Ureter (tissue), 1 donor: ENCODE measurements around the gene OVOL2. TPM values are rescaled to one million over a fixed set of nuclear protein-coding genes. Genes with fewer than 3 reads are reported as not detected.
"Not testable (repeated sequence)": the region's sequence is repeated elsewhere in the genome, so short reads cannot be mapped to it uniquely, and the experiment has no call there.

Experiments
- DNase-seq: peaks from one replicate; pipeline ENCODE4 v3.0.0-alpha.2; 2020; ENCODE audit warnings: low spot score
- total RNA-seq: library from RNA; stranded (reverse); gene quantifications from one replicate; pipeline ENCODE4 v1.2.4, GENCODE V29; 2023
- donor health status: DM: yes; HTN: yes; CAD: no.

Gene OVOL2
- total RNA-seq, 1 donor from 2014 or later: 16.2 TPM

DNA sequence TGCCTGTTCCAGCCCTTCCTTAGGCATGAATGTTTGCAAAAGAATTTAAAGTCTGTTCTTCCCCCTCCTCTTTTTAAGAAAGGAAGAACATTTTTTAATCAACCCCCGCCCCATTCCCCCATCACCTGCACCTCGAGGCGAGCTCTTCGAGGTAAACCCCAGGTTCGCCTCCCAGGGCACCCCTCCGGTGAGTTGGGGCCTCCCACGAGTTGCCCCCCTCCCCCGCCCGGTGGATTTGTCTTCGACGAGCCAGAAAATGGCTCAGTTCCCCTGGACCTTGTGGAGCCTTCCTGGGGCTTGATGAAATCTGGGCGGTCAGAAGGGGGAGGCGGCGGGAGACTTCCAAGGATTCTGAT lies 256 bp upstream of the OVOL2 start:
- DNase-seq: no peak

DNA sequence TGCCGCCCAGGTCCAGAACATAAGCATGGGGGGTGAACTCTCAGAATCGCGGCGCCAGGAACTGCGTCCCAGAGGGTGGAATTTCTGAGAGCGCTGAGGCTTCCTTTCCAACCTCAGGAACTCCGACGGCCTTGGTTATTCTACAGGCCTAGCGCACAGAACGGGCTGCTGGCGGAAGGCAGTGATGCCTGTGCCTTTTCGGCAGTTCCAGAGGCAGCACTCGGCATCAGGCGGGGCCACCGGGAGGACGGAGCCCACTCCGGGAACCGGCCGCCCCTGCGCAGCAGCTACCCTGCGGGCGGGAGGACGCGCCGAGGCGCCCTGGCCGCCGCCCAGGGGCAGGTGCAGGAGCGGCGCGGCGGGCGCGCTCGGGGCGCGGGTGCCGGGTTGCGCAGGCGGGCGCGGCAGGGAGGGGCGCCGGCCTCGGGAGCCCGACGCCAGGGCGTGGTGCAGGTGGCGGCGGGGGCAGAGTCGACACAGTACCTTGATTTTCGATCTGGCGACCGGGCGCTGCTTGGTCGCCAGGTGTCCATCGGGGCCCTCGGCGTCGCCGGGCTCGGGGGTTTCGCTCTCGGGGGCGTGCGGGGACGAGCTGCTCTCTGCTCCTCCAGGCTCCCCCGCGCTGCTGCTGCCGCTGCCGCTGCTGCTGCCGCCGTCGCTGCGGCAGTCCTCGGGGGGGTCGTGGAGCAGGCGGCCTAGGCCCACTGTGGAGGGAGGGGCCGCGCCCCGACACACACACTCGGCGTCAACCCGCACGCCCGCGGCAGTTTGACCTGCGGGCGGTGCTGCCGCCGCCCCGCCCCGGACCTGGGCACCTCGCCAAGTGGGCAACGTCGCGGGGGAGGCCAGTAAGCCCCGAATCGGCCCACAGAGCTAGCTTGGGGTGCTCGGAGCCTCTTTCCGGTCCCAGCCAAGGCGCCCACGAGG lies 1.3 kb downstream of the OVOL2 start:
- DNase-seq: no peak

DNA sequence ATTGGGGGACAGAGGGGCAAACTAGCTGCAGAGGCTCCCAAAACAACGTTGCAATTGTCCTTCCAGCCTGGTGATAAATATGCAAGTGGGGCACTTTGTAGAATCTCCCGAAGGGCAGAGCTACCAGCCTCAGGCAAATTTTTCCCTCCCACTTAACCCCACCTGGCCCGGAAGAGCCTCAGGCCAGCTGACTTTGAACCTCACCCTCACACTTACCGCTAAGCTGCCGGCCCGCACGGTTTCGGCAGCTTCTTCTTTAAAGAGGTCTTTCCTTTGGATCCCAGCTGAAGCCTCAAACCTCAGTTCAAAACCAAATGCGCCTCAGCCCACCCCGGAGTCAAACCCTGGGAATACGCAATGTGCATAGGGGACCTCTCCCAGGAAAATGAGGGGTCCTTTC lies 2.5 kb downstream of the OVOL2 start:
- no peak for DNase-seq

DNA sequence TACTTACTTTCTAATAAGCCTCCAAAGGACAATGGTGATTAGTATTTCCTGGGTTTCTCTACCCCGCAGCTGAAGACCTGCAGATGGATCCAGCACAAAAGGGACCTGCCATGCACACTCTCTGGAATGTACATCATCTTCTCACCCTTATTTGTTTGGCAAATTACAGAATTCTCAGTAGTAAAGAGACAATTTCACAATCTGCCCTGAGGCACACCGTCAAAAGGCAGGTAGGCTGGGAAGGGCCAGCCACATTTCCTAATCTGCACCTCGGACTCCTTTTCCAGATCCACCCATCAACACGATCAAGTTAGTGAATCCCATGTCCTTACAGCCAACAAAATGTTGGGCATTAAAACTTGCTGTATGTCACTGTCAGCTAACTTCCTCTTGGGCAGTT lies 4.9 kb downstream of the OVOL2 start:
- no peak for DNase-seq

DNA sequence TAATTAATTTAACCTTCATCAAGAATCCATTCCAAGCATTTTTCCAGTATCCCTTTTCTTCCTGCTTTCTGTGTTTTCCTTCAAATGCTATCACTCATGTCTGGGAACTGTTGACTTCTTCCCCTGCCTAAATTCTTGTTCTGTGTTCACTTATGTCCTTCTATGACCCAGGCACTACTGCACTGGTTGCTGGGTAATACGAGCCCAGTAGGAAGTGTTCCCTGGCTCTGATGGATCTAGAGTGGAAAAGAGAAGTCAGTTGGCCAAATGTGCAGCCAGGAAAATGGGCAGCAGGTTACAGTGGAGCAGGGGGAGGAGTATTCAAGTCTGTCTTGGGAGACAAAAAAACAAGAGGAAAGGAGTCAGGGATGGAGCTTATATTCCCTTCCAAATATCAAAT lies 7.1 kb downstream of the OVOL2 start:
- DNase-seq: no peak

DNA sequence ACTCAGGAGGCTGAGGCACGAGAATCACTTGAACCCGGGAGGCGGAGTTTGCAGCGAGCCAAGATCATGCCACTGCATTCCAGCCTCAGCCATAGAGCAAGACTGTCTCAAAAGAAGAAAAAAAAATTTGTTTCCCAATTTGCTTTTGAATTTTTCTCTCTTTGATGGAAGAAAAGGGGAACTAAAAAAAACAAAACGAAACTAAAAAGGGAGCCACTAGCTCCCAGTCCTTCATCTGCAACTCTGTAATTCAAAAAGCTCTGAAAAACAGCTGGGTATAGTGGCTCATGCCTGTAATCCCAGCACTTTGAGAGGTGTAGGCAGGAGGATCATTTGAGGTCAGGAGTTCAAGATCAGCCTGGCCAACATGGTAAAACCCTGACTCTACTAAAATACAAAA lies 9.5 kb downstream of the OVOL2 start:
- no peak for DNase-seq

DNA sequence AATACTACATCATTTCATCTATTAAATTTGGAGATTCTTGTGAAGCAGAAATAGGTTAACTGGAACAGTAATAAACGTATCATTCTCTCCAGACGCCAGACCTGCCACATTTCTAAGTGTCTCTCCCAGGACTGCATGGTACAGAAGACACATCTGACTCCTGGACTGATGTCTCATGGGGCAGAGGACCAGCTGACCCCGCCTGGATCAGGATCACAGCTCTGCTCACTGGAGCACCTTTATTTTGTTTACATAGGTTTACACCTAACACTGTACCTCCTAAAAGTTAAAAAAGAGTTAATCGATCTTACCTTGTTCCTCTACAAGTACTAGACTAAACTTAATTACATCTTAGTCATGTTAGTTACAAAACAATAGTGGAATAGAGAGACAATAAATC lies 11.2 kb downstream of the OVOL2 start:
- no peak for DNase-seq

DNA sequence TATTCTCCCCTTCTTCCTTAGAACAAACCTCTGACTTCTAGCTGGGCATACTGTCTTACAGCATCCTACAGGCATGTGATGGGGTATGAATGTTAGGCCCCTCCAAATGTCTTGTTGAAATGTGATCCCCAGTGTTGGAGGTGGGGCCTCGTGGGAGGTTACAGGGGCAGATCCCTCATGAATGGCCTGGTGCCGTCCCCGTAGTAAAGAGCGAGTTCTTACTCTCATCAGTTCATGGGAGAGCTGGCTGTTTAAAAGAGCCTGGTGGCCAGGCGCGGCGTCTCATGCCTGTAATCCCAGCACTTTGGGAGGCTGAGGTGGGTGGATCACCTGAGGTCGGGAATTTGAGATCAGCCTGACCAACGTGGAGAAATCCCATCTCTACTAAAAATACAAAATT lies 15.5 kb downstream of the OVOL2 start:
- no peak for DNase-seq

DNA sequence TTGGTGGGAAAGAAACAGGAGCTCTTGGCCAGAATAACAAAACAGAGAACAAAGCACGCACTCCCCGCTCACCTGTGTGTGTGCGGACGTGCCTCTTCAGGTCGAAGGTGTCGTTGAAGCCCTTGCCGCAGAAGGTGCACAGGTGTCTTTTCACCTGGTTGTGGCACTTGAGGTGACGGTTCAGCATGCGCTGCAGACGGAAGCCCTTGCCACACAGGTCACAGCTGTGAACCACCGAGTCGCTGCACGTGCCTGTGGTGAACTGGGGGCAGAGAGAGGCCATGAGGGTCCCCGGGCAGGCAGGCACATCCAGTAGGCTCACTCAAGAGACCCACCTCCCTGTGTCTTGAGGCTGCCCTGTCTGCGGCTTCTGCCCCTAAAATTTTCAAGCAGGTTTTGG lies 16.3 kb downstream of the OVOL2 start:
- DNase-seq: no peak

DNA sequence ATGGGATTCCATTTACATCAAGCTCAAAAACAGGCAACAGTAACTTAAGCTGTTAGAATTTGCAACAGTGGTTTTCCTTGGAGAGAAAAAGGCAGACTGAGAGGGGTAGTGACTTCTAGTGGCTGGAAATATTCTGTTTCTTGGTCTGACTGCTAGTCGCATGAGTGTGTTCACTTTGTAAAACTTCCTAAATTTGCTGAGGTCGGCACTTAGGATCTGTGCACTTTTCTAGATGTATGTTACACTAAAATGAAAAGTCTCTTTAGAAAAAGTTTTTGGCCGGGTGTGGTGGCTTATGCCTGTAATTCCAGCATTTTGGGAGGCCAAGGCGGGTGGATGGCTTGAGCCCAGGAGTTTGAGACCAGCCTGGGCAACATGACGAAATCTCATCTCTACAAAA lies 18.7 kb downstream of the OVOL2 start:
- DNase-seq: no peak

DNA sequence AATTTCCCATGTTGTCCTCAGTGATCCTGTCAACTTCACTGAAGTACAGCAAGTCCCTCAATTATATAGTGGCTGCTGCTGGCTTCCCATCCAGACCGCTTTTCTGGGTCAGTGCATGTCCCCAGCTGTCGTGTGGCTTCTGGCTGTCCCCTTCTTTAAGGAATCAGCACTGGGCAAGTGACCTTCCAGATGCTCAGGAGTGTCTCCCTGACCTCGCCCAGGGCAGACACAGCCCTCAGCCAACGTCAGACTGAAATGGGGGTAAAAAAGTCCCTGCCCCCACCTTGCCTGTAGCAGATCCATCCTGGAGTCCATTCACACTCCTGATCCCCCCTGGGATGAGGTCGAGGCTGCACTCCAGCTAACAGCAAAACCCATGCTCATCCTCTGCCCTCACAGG lies 23.7 kb downstream of the OVOL2 start:
- no peak for DNase-seq

DNA sequence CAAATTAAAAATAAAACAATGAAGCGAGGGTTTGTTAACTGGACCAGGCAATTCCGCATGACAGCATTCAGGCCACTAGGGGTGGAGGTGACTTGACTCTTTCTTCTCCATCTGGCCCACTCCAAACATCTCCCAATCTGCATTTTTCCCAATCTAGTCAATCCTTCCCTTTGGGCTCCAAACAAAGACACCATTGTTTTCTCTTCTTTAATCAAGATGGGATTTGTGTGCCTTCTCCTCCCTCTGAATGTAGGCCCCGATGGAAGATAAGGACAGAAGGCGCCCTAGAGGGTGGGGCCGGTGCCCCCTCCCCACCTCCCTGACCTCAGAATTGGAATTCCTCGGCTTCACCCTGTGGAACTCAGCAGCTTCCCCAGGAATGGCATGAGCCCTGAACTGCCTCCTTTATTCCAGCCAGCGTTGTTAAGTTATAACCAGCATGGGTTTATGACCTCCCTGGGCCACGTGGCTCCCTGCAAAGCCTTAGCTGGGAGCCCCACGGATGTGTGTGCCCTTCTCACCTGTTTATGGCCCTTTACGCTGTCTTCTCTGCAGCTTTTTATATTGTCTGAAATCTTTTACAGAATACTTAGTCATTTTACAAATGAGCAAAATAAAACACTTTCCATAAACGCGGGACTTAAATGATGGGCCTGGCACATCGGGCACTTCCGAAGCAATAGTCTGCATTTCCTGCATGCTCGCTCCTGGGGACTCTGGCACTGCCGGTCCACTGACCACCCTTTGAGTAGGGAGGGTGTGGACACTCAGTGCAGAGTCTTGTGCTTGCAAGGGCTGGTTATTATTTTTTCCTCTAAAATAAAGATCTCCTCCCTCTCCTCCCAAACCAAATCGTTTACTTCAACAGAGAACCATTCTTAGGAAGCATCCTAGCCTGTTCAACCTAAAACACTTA lies 24.5 kb downstream of the OVOL2 start:
- no peak for DNase-seq

DNA sequence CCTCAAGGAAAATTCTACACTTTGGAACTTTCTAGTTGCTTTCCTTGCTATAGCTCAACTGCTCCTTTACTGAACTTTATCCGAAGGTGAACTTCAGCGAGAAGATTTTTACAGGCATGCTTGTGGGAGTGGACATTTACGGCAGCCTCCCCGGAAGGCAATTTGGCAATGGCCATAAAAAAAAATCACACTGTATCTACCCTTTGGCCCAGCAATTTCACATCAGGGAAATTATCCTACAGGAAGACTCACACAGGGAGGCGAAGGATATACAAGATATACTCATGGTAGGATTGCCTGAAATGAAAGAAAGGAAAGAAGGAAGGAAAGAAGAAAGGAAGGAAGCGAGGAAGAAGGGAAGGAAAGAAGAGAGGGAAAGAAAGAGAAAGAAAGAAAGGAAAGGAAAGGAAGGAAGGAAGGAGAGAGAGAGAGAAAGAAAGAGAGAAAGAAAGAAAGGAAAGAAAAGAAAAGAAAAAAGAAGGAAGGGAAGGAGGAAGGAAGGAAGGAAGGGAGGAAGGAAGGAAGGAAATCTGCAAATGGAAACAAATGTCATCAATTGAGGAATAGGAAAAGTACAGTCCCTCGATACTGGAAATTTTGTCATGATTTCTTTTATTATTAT lies 25.7 kb downstream of the OVOL2 start:
- DNase-seq: no peak

DNA sequence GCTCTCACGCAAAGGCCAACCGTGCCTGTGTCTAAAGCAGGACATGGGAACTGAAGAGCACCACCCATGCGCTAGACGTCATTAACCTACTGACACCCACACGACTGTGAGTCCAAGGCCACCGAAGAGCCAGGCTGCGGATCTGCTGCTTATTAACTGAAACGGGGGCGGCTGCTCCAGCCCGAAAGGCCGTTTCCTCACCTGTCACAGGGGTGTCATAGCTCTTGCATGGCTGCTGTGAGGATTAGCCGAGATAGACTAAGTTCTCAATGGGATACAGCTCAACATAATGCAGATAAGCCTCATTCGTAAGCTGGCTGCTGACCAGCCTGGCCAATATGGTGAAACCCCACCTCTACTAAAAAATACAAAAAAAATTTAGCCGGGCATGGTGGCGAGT lies 26.7 kb downstream of the OVOL2 start:
- DNase-seq: no peak

DNA sequence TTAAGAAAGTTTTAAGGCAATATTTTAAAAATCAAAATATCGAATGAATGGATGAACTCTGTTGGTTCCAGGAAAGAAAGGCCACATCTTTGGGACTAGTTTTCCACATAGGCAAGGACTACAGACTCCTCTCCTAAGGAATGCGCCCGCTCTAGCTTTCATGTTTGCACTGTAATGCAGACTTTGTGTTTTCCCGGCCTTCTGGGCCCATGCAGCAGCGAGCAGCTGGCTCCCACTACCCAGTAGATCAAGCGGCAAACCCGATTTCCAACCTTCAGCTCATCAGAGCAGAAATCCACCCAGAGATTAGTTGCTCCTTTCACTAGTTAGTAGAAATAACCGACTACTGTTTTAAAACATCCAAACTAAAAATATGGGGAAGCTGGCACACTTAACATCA lies 27.7 kb downstream of the OVOL2 start:
- DNase-seq: no peak

DNA sequence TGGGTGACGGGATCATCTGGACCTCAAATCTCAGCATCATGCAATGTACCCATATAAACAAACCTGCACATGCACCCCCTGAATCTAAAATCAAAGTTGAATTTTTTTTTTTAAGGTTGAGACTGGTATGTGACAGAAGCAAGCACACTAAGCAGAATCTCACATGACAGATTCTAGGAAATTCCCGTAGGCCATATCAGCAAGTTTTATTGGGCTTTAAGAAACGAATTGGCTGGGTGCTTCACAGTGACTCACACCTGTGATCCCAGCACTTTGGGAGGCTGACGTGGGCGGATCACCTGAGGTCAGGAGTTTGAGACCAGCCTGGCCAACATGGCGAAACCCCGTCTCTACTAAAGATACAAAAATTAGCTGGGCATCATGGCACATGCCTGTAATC lies 30.7 kb downstream of the OVOL2 start:
- DNase-seq: not testable (repeated sequence)

DNA sequence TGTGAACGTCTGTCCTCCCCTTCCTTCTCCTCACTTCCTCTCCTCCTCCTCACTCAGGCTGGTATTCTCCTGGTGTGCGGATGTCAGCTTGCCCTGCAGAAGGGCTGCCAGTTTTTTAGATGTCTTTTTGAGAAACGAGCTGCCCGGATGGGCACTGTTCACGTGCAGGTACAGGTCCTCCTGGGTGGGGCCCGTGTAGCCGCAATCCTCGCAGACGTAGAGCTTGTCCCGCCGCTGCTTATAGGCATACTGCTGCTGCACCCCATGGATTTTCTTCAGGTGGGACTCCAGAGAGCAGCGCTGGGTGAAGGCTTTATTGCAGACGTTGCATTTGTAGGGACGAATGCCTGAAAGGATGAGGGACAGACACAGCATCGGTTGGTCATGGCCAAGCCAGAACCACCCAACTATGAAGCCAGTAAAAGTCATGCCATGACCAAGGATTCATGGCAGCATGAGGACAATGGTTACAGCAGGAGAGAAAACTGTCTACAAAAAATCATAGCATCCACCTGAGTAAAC lies 33.0 kb downstream of the OVOL2 start:
- no peak for DNase-seq

DNA sequence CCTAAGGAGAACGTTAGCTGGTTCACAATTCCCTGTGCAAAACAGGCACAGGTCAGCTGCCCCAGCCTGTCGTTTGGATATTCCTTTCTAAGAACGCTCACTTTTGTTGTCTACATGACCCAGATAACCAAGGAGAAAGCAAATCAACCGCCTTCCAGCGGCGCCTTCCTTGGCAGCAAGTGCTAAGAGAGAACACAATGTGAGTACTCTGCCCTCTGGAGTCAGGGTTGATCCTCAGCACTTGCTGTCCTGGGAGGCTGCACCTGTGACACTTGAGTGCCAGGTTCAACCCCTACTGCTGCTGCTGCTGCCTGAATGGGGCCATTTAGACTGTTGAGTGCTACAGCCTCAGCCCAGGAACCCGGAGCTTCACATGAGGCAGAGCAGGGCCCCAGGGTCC lies 36.8 kb downstream of the OVOL2 start:
- DNase-seq: no peak

DNA sequence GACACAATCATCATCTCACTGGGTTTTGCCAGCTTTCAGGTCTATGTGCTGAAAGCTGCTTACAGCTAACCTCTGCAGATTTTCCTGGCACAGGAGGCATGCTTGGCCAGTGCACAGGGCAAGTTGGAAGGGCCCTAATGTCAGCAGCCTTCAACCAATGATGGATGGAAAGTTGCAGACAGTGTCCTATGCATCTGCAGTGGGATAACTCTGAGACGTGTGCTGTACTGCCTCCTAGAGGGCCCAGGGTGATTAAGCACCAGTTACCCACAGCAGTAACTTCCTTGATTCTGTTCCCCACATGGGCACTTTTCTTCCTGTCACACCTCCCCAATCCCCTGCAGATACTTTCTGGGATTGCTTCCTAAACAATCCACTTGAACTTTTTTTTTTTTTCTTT lies 38.6 kb downstream of the OVOL2 start:
- no peak for DNase-seq

DNA sequence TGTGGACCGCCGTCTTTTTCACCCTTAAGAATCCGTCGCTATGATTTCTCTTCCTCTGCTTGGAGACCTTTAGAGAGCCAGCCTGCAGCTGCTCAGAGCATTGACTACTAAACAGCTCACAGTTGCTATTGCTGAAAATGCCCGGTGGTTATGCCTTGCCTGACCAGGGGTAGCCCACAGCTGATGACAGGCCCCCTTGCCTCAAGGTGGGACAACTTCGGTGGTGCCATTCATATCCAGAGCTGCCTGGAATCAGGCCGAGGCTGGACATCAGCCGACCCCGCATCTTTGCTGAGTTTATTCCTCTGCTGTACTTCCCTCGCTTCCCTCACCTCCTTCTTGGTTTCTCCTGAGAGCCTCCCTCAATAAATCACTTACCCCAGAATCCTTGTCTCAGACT lies 39.6 kb downstream of the OVOL2 start:
- no peak for DNase-seq

DNA sequence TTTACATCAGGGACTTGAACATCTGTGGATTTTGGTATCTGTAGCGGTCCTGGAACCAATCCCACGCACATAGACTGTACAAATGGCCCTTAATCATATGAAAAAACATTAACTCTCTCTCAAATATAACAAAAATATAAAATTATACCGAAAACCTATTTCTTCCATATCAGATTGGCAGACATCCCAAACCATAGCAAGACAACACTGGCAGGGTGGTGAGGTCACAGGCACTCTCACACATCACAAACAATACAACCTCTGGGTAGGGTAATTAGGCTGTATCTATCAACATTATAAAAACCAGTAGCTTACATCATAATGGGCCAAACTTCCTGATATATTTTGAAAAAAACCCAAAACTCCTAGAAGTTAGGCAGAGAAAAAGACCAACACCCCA lies 40.9 kb downstream of the OVOL2 start:
- no peak for DNase-seq

DNA sequence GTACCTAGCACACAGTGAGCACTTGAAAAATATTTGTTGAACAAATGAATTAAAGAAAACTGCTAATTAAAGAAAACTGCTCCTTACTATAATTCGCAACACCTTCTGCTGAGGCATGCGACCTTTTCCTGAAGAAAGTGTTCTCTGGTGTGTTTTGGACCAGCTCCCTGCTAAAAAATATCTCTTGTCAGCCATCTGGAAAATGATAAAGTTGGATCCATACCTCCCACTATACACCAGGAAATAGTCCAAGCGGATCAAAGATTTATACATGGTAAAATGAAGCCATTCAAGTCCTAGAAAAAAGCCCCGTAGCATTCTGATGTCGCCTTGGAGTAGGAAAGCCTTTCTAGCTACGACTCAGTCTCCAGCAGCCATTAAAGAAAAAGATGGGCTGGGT lies 43.3 kb downstream of the OVOL2 start:
- no peak for DNase-seq
